Measurements from ENCODE around the gene RFX3. TPM values are rescaled to one million over a fixed set of nuclear protein-coding genes. Genes with fewer than 3 reads are reported as not detected.

RFX3 gene
- total RNA-seq, 1 experiment from 2014 or later: 2.3 TPM

DNA sequence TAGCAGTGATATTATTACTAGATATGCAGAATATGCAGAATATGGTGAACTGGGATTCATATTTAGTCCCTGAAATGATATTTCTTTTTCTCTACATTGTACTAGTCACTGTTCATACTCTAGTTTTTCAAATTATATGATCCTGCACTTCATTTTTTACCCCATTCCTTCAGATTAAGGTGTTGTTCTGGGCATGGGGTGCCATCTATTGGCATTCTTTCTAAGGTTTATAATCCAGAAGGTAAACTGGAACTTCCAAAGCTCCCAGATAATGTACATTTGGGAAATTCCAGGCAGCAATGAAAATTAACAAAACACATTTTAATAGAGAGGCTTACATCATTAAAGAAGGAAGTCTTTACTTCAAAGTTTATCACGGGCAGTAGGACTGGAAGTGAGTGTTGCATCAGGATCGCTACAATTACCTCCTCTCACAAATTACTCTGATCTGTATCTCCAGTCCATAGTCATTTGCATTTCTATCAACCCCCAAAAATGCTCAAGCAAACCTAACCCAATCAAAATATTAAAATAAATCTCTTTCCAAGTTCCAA lies 12.5 kb downstream of the RFX3 start:
- no peak for DNase-seq (ENCODE audit: low read depth)

DNA sequence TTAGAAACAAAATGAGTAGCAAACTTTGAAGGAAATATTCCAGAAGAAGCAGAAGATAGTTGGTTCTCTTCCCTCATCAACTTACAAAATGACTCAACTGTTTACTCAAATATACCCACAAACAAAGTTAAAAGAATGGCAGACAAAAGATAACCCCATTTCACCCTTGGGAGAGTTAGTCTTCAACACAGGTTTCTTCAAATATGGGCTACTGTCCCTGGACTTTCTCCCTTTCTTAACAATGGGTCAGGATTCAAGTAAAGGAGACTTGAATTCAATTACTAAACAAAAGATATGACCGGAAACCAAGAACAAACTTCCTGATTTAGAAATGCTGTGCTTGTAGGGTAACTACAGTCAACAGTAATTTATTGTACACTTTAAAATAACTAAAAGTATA lies 14.2 kb downstream of the RFX3 start:
- DNase-seq (ENCODE audit: low read depth): no peak

DNA sequence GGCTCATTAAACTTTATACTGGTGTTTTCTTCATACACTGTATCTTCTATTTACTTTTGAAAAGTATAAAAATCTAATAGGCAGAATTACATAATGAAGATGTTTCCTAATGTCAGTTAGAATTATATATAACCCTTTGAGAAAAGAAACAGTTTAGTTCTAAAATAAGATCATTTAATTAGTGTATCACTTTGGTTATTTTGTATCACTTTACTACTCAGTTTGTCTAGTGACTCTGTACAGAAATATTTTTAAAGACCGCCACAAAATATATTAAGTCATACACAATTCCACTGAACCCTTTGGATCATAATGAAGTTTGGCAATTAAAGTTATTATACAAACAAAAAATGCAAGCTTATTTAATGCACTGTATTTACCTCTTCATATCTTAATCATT lies 15.0 kb downstream of the RFX3 start:
- no peak for DNase-seq (ENCODE audit: low read depth)

DNA sequence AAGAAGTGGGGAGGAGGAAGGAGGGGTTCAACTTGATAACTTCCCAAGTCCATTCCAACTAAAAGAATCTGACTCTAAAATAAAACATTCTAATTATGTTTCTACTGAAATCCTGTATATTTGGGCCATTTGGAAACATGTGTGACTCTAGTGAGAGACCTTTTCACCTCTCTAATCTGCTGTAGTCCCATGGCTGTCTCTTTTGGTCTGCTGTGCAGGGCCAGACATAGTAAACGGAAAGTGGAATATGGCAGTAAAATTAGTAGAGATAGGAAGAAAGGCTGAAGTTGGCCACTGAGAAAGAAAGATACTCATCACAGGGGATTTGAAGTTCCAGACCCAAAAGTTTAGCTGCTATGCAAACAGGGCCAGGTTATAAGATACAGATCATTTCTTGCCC lies 15.9 kb downstream of the RFX3 start:
- DNase-seq (ENCODE audit: low read depth): no peak

DNA sequence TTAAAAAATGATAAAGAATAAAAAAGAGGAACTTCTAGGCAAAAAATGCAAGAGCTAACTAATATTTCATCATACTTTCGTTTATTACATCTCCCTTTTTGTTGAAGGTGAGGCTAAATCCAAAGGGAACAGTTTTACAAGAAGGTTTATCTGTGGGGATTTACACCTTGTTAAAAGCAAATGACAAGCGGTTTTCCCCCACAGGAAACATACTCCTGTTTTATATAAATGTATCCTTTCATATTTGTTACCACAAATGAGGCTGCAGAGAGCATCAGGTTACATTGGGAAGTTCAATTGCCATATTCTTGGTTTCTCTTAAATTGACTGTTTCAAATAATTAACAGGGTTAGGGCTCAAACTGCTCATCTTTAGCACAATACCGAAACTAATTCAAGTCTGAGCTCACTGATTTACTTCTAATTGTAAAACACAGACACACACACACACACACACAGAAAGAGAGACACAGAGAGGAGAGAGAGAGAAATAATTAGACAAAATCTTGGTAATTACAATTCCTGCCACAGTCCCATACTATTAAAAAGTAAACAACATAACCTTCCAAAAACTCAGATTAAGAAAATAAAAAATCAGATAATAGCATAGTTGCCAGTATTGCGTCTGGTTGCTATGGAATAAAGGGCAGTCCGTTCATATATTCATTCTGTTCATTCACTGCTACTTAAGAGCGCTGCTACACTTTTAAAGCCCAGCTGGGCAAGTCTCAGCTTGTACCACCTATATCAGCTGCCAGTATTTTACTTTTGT lies 17.1 kb downstream of the RFX3 start:
- DNase-seq (ENCODE audit: low read depth): peak; percentile 6

DNA sequence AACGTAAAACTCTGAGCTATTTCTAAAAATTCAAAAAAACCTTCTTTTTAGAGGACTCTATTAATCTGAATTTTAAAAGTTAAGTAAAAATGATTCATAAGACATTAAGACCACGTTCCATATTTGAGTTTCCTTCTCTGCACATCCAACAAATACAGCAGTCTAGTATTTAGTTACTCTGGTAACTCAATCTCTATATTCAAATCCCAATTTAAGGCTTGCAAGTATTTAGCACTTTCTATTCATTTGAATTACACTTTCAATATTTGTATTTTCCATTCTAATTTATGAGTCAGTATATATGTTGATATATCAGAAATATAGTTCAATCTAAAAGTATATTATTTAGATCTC lies 17.7 kb downstream of the RFX3 start:
- no peak for DNase-seq (ENCODE audit: low read depth)

DNA sequence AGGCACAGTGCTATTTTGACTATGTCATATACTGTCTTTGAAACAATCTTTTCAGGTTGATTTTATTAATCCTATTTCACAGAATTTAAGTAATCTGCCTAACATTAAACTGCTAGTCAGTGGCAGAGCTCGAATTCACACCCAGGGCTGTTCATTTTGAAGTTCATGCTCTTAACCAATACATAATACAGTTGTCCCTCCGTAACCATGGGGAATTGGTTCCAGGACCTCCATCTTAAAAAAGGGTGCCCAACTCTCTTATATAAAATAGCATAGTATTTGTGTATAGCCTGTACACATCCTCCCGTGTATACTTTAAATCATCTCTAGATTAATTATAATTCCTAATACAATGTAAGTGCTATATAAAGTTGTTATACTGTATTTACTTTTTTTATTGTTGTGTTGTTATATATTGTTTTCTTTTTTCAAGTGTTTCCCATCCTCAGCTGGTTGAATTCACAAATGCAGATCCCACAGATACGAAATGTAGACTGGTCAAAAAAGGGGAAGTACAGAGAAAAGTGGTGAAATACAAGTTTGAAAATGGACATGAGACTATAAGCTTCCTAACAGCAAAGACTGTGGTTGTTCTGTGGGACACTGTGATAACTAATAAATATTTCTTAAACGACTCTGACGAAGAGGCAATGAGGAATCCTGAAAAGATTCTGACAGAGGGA lies 18.3 kb downstream of the RFX3 start:
- DNase-seq (ENCODE audit: low read depth): no peak

DNA sequence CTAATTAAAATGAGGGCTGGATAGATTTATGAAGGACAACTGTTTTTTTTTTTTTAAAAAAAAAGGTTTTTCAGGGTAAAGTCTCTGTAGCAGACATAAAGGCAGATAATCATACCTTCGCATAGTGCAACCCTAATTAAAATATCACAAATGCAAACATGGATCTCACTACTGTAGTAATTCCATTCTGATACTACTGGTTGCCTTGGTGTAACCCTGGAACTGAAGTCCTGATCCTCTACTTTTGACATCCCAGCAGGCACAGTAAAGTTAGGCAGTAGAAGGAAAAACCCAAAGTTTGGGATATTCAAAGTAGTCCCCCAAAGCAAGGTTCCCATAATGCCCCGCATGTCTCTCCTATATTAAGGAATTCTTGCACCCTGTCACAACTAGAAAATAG lies 19.6 kb downstream of the RFX3 start:
- DNase-seq (ENCODE audit: low read depth): no peak

DNA sequence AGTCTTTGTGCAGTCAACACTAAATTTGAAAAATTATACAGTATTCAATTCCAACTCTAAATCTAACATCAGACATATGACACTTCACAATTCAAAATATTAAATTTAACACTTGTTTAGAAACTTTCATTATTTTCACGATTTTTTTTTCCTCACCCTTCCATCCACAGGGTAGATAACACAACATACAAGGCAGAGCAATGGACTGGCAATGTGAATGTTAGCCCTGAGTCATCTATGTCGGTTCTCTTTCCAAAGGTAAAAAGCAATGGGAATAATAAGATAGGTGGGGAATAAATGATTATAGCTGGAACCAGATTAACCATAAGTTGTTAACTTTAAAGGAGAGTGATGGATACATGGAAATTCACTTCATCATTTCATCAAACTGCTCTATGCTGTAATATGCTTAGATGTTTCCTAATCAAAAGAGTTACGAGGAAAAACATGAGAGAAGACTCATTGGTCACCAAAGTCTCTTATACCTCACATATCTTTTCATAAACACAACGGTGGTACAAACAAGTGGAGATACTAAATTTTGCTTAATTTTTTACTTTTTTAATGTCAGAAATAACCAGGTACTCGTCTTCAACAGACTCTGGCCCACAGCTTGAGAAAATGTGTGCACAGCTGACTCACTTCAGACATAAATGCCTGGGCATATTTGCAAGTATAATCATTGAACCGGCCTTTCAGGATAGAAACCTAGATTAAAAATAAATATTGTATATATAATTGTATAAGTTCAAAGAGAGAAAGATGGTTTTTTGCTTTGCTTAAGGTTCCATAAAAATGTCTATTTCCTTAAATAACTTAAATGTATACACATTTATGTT lies 23.0 kb downstream of the RFX3 start:
- no peak for DNase-seq (ENCODE audit: low read depth)

DNA sequence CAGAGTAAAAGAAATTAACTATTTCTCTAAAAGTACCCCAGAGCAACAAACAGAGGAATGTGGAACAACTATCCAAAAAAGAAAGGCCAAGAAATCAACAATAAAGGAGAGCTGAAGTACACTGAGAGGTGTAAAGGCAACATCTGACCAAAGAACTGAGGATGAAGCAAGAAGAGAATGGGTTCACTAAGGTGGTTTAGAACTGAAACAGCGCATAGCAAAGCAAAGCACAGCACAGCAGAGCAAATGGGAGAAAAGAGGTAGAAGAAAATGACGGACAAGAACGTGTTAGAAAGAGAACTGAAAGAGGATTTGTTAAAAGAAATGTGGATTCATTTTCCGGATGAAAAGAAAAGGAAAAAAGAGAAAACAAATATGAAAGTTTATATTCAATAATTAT lies 25.8 kb downstream of the RFX3 start:
- DNase-seq (ENCODE audit: low read depth): no peak

DNA sequence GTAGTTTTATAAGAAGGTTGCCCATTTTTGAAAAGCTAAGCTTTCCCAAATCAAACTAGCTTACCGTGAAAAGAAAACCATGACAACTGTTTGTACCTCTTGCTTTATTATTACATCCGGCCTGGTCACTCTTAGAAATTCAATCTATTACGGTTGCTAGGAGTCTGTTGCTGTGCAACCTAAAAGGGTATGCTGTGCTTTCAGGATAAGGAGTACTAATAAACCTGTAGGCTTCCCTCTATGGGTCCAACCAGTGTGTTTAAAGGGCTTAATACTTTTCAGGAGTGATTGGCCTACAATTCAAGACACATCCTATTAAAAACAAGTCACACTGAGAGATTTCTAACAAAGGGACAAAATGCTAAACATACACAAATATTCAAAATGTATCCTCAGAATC lies 27.1 kb downstream of the RFX3 start:
- no peak for DNase-seq (ENCODE audit: low read depth)

DNA sequence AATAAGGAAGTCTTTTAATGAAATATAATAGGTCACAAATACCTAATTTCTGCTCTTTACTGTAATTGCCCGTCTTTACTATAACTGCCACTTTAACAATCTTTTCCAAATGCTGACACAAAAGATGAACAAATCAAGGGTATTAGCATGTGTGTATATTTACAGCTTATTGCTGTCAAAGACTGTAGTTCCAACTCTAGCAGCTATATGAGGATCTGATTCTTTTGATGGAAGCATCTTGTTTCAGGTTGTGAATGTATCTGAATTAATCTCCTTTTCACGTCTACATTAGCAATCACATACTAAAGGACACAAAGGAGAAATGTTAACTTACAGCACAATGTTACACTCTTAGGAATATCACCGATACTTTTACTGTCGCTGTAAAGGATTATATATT lies 27.9 kb downstream of the RFX3 start:
- DNase-seq (ENCODE audit: low read depth): no peak

DNA sequence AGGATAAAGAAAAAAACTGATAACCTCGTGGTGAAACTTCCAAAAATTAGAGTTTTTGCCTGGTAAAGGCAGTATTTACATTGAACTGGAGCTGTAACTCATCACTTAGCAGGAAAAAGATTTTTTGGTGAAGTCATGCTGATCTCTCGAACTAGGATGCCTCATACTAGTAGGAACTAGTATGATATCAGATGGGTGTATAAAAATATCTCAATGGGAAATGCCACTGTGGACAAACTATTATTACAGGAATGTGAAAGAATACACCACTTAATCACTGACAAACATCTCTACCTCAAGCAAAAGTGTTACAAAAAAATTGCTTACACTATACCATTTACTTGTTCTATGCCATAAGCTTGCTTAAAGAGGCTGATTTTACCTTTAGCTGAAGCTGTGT lies 28.4 kb downstream of the RFX3 start:
- no peak for DNase-seq (ENCODE audit: low read depth)

DNA sequence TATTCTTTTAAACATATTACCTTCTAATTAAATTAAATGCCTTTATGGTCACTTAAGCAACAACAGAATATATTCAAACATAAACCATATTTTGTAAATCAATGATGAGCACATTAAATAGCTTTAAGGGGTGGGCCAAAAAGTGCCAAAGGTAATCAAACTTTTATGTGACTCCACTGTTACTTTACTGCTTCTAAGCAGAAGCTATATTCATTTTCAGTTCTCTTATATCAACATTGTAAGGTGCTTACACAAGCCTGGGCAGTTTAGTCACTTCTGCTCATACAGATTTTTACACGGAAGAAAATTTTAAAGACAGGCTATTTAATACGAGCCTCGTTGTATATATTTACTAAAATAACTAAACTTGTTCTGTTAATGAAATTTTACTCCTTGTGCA lies 29.9 kb downstream of the RFX3 start:
- DNase-seq (ENCODE audit: low read depth): no peak

DNA sequence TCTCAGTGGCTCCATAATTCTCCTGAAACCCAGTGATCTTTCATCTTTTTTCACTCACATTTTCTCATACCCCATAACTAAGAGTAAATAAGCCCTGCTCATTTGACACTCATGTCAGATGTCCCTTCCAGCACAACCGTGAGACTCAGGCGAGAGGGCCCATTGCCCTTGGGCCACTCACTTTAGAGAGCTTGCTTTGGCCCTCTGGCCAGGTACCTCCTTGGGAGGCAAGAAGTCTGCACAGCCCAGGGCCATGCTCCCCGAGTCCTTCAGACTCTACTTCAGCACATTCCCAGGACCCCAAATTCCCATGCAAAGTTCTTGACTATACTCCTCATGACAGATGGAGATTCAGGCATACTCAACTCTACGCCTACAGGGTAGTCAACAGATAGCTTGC lies 33.6 kb downstream of the RFX3 start:
- DNase-seq (ENCODE audit: low read depth): no peak

DNA sequence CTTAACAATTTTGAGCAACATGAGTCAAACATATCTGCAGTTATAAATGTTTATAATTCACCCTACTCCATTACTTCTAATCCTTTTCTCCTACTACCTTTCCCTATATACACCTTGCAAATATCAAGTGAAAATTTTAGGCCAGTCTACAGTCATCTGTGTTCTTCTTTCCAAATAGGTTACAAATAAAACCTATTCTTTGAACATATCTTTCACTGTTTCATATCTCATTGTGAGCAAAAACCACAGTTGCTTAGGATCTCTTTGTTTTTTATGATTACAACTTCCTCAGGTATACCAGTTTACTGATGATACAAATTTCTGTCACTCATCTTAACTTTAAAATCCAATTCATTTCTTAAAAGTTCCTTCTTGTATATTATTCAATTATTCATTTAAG lies 34.4 kb downstream of the RFX3 start:
- DNase-seq (ENCODE audit: low read depth): no peak

DNA sequence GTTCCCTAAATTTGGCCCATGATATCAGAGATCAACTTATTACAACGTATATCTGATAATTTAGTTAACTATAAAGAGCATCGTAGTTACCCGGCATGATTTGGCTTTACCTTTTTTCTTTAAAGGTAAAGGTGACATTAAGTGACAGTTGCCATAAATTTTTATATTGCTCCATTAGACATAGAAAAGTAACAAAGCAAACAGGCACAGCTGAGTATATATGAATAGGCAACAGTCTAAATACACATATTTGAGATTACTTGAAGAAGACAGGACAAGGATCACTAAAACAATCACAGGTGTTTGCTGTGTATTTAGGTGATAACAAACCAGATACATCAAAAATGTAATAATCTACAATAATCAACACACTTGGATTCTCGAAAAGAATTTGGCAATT lies 34.8 kb downstream of the RFX3 start:
- no peak for DNase-seq (ENCODE audit: low read depth)

DNA sequence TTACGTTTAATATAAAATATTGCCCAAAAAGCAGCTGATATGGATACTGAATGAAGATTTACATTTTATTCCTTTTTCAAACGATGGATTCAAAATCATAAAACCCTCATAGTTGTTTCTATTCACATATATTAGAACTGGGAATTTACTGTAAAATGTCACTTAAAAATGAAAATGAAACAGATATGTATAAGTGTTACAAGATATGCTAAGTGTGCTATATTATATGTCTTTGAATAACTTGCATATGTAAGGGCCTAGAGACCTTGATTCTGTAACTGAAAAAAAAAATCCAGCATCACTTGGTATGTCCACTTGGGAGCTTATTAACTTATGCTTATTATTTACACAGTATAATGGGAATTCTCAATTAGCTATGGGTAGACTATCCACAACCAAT lies 43.2 kb downstream of the RFX3 start:
- no peak for DNase-seq (ENCODE audit: low read depth)

DNA sequence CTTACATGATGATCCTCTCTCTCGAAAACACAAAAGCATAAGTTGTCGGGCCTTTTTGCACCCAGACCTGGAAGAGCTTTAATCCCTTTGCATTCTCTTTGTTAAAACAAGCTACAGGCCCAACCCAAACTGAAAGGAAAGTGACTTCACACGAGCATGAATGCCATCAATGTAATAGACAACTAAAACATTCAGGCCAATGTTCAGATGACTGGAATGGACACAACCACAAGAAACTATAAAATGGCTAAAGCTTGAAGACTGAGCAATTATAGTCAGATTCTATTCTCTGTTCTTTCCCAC lies 45.5 kb downstream of the RFX3 start:
- DNase-seq (ENCODE audit: low read depth): peak; percentile 8

DNA sequence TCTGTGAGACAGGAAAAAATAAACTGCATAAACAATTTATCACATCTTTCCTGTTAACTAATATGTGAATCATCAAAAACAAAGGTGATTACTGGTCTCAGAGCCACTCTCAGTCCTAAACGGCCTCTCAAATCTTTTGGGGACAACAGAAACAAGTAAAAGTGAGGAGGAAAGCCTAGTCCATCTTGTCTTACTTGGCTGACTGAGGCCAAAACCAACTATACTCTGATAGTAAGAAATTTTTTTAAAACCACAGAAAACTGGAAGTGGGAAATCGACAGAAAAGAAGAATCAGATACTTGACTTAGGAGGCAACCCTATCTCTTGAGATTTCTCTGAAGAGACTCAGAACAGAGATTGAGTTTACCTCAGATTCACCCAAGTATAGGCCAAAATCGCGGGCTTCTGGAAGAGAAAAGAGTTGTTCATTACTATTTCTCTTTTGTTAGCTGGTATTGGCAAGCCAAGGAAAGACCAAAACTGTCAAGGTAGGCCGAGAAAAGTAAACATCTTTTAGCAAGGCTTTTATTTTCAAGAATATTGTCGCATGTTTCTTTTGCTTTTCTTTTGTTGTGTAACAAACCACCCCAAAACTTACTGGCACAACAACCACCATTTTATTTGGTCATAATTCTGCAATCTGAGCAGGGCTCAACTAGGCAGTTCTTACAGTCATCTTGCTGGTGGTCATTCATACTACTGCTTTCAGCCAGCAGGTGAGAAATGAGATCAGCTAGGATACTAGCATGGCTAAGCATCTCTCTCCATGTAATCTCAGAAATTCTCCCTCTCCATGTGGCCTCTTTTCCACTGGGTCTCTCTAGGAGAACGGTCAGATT lies 46.1 kb downstream of the RFX3 start:
- no peak for DNase-seq (ENCODE audit: low read depth)

DNA sequence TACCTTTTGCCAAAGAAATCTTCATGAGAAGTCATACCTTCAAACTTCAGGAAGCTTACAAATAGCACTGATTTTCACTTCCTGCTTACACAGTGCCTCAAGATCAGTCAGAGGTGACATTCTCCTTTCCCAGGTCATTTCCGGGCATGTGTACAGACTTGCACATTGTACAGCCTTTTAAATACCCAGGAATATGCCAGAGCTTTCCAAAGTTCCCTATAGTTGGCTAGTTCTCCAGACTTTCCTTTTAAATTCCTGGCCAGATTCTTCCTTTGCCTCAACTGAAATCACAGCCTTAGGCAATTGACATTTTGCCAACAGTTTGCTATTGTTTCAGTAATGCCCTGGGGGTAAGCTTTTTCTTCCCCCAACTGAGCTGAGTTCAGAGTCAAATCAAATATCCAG lies 47.2 kb downstream of the RFX3 start:
- peak; percentile 42 for DNase-seq (ENCODE audit: low read depth)
